ENCODE data around the gene TMEM266.
A peak's percentile ranks its signal among the peaks of the same experiment; 100 is the strongest.

The TMEM266 gene

DNA sequence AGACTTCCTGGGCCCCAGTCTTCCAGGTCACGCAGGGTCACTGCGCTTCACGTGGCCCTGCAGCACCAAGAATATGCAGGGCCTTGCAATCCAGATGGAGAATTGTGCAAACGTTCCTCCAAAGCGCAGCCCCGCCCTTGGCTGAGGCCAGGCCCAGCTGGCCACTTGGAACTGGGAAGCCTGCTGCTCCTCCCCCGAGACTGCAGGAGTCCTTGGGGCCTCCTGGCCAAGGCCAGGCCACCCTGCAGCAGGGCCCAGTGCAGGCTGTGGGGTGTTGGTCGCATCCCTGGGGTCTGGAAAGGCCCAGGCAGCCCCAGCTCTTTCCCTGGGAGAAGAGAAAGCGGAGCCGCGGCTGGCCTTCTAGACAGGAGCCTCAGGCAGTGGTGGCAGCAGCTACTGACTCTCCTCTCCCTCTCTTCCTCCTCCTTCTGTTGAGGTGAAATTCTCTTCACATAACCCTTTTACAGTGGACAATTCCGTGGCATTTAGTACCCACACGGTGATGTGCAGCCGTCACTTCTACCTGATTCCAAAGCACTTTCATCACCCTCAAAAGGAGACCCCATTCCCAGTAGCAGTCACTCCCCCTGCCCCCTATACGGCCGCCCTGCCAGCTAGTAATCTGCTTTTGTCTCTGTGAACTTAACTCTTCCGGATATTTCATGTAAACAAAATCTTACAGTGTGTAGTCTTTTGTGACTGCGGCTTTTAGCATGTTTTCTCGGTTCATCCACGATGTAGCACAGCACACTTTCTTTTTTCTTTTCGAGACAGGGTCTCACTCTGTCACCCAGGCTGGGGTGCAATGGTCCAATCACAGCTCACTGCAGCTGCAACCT lies 103.9 kb downstream of the TMEM266 start:
- DNase-seq, result no peak

DNA sequence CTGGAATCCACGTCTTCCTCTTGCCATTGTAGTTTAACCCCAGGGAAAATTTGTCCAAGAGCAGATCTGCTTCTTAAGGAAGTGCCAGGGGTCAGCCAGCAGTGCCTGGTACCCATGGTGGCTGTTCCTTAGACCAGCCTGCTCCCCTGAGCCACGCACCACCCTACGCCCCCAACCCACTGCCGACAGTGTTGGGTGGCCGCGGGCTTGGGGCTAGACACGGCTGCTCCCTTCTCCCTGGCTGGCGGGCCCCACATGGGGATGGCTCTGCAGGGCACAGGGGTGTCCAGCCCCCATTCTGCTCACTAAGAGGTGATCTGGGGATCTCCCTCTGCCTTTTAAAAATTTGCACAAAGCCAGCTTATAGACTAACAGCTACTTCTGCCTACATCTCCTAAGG lies 104.8 kb downstream of the TMEM266 start:
- no peak for DNase-seq

DNA sequence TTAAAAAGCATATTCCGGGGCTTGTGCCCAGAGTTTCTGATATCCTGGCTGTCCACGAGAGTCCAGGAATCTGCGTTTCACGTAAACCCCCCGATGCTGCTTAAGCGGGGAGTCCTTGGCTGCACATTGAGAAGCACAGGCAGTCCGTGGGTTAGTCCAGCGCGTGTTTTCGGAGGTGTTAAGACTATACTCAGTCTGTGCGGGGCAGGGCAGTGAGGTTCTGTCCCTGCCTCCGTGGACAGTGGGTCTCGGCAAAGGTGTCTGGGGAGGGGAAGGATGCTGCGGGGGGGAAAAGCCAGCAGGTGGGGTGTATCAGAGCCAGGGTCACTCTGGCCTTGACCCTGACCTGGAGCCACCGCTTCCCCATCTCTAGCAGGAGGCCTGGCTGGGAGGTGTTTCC lies 106.2 kb downstream of the TMEM266 start:
- no peak for DNase-seq

DNA sequence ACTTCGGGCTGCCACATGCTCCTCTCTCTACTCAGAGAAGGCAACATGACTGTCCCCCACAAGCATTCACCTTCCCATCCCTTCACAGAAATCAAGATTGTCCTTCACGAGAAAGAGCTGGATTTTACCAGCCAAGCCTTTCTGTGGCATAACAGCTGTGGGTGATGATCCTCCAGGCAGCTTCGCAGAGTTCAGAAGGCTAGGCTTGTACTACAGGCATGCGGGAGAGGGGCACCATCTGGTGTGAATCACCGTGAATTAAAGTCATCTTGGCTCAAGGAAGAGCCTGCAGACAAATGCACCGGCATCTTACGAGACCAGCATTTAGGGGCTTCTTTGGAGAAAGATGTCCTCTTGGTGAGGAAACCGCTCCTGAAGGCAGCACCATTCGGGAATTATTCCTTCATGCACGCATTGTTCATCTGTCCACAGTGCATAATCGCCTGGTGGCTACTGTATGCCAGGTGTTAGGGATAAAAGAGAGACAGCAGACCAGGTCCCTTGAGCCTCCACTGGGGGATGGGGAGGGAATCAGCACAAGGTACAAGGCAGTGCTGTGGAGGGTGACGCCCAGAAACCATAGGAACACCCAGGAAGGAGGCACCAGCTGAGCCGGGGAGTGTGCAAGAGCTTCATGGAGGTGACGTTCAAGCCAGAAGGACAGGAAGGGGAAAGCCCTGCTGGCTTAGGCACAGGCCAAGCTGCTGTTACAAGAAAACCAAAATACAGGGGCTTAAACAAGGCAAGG lies 108.6 kb downstream of the TMEM266 start:
- no peak for DNase-seq

DNA sequence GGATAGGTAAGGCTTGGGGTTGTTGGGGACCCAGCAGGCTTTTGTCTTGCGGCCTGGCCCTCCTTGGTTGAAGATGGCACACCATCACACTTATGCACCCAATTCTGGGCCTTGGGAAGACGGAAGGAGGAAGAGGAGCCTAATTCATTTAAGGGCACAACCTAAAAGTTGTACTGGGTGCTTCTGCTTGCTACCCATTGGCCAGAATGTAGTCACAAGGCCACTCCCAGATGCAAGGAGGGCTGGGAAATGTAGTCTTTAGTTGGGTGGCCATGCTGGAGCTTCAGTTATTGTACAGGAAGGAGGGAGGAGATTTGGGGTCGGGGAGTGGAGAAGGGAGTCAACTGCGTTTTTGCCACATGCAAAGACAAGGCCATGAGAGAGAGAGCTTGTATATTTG lies 109.2 kb downstream of the TMEM266 start:
- no peak for DNase-seq

DNA sequence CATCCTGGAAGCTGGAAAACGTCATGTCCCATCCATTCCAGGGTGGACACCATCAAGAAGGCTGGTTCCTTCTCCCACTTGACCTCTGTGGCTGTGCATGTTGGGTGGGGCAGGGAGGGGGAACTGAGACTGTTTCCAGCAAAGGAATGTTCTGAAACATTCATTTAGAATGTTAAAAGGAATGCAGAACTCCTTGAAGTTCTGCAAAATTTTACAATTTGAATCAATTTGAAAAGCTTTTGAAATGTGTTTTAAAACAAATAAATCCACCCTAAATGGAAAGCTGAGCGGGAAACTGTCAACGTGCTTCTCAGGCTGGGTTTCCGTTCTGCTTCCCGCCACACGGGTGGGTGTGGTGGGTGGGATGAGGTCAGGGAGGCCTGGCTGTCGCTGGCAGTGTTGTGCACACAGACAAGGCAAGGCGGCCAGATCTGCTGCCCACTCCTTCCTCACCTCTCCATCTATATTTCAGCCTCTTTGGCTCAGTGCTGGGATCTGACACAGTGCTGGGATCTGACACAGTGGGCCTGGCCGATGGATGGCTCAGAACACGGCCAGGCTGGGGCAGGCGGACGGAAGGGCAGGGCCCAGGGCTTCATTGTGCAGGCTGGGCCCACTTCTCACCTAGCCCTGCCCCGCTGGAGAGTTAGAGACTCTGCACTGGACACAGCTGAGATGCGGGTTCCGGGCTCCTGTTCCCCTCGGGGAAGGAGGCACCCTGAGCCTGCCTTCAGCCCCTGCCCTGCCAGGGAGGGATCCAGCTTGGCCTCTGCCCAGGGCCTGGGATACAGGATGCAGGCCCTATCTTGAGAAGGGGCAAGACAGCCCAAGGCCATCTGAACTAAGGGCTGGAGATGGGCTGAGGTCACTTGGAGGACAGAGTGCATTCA lies 110.4 kb downstream of the TMEM266 start:
- no peak for DNase-seq

DNA sequence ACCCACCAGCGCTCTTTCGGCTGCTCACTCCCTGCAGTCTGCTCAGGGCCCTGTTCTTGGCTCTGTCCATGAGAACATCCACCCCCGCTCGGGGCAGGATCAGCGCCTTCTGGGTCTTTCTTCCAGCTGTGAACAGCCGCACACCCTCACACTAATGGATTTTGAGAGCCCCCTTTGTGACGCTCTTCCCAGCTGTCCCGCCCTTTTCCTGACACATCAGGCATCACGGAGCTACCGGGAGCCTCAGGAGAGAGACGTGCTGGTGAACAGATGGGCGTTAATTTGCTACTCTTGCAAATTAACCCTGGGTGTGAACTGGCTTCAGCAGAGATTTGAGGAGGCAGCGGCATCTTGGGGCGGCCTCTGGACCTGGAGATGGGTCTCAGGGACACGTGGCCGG lies 113.0 kb downstream of the TMEM266 start:
- DNase-seq, result no peak

DNA sequence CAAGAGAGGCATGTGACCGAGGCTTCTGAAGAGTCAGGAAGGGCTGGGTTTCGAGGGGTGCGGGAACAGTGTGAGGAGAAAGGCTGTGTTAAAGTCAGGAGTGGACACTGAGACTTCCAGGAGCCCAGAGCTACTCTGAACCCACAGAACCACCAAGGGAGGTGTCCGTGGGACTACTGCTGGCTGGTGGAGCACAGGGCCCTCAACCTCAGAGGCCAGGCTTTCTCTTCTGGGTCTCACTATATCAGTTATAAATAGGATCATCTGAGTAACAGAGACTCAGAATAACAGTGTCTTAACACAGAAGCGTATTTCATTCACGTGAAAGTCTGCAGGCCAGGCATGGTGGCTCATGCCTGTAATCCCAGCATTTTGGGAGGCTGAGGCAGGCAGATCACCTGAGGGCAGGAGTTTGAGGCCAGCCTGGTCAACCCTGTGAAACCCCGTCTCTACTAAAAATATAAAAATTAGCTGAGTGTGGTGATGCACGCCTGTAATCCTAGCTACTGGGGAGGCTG lies 113.6 kb downstream of the TMEM266 start:
- no peak for DNase-seq

DNA sequence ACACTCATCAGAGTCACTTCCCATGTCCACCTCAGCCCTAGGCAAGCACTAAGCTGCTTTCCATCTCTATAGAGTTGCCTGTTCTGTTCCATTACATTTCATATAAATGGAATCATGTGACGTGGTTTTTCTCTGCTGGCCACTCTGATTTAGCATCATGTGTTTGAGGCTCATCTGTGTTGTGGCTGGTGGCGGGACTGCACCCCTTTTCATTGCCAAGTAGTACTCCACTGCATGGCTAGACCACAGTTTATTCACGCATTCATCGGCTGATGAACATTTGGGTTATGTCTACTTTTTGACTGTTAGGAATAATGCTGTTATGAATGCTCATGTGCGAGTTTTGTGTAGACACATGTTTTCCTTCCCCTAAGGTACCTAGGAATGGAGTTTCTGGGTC lies 114.9 kb downstream of the TMEM266 start:
- no peak for DNase-seq

DNA sequence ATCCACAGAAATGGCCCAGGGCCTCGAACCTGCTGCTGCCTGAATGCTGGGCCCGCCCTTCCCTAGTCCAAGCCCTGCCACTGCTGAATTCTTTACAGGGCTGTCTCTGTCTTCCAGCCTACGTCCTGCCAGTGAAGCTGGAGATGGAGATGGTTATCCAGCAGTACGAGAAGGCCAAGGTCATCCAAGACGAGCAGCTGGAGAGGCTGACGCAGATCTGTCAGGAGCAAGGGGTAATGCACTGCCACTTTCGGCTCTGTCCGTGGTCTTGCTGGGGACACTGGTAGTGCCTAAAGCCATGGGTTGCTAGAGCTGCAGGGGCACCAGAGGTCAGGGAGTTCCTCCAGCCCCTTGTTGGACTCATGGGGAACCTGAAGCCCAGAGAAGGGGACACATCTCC lies 115.7 kb downstream of the TMEM266 start:
- DNase-seq, result no peak

DNA sequence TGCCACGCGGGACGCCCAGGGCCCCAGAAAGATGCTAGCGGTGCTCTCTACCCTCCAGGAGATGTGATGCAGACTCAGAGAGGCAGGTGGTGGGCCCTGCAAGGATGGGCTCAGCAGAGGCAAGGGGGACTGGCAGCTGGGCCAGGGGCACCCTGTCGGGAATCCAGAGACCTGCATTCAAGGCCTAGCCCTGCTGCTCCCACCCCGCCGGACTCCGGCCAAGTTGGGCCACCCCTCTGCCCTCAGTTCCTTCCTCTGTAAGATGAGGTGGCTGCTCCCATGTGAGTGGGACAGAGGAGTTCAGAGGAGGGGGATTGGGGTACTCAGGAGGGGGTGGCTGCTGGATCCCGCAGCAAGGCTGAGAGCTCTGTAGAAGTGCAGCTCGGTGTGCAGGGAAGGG lies 116.3 kb downstream of the TMEM266 start:
- DNase-seq, result no peak

DNA sequence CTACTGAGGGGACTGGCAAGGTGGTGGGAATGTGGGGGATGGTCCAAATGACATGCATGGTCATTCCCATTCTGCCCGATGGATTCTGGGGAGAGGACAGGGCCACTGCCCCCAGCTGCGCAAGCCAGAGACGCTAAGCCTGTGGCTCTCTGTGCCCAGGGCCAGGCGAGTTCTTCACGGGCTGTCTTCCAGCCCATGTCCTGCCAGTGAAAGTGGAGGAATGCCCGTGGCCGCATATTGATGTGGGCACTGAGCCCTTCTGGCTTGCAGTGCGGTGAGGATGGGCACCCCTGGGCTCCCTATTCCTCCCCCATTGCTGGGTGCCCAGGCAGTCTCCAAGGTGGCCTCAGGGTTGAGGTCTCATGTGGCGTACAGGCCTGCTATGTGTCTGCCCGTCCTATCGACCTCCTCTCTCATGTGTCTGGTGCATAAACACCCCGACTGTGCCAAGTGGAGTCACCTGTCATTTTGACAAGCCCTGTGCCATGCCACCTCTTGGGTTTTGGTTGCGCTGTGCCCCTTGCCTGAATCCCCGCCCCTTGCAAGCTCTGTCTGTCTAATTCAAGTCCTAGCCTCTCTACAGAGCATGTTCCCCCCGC lies 116.8 kb downstream of the TMEM266 start:
- no peak for DNase-seq

DNA sequence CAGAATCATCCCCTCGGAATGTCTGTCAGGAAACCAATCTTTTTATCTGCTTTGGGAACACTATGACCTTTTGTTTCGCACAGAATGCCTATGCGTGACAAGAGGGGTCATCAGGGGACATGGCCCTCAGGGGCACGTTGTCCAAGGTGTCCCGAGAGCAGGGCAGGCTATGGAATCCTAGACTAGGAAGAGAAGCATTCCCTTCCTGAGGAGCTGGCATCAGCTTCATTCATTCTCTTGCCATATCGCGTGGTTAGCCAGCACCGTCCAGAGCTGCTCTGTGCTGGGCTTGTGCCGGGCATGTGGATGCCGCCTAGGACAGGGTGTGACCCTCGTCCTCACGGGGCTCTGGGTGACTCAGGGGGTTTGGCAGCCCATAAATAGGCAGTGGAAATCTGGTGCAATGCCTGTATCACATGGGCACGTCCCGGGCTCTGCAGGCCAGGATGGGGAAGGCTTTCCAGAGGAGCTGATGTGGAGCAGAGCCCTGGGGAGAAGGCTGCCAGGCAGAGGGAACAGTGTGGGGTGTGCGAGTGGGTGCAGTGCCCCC lies 117.8 kb downstream of the TMEM266 start:
- no peak for DNase-seq

DNA sequence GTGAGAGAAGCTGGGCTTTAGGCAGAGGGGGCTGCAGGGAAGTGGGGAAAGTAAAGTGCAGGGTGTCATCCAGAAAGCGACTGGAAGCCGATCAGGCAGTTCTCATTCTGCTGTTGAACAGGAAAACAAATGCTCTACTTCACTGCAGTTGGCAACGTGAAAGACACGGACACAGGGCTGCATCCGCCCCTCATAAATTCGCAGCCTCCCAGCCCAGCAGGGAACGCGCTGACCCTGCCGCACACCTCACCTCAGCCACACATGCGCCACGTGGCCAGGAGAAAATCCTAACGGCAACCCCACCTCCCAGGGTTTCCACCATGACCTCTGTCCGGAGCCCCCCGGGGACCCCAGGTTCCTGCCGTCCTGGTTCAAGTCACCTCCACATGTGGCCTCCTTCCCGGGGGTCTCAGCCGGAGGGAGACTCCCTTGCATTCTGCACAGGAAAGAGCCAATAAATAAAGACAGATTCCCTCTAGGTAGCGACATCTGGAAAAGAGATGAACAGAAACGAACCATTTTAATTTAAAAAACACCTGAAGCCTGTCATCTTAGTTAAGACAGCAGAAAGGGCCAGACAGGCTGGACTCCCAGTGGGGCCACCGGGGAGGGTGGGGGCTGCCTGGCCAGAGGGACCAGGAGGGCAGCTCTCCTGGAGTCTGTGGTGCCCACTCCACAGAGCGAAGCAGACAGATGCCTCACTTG lies 118.7 kb downstream of the TMEM266 start:
- DNase-seq, result no peak

DNA sequence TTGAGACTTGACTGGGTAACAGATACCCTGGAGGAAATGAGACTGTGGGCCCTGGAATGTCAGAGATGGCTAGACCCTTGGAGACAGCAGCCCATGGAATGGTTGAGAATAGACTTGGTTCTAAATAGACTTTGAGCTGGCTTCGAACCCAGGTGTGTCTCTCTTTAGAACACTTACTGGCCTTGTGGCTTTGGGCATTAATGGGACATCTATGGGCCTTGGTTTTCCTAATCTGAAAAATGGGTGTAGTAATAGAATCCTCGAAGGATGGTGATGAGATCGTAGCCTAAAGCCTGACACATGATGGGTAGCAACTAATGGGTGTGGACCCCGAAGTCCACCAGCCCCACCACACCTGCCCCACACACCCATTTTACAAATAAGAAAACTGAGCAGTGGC lies 119.2 kb downstream of the TMEM266 start:
- no peak for DNase-seq

DNA sequence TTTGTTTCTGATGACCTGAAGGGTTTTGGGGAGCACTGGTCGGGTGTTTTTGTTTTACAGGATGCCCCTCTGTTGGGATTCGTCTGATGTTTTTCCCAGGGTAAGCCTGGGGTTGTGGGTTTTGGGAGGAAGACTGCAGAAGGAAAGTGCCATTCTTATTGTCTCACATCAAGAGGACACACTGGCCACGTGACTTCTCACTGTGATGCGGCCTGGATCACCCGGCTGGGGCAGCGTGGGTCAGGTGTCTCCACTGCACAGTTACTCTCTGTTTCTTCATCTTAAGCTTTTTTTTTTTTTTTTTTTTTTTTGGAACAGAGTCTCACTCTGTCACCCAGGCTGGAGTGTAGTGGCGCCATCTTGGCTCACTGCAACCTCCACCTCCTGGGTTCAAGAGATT lies 120.5 kb downstream of the TMEM266 start:
- DNase-seq, result no peak

DNA sequence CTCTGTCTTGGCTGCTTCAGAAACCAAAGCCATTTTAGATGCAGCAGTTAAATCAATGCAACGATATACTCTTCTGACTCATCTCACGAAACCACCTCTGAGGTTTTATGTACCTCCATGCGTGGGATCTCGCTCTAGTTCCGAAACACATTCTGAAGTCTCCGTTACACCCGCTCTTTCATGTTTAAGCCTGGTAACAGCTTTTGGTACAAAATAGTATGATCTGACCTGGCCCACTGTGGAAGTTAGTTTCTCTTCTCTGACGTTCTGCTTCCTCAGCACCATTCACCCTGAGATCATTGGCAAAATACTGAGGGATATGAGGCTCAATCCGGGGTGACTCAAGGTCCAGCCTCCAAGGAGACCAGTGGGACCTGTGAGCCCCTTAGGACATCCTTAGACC lies 121.9 kb downstream of the TMEM266 start:
- peak; percentile 61 for DNase-seq

DNA sequence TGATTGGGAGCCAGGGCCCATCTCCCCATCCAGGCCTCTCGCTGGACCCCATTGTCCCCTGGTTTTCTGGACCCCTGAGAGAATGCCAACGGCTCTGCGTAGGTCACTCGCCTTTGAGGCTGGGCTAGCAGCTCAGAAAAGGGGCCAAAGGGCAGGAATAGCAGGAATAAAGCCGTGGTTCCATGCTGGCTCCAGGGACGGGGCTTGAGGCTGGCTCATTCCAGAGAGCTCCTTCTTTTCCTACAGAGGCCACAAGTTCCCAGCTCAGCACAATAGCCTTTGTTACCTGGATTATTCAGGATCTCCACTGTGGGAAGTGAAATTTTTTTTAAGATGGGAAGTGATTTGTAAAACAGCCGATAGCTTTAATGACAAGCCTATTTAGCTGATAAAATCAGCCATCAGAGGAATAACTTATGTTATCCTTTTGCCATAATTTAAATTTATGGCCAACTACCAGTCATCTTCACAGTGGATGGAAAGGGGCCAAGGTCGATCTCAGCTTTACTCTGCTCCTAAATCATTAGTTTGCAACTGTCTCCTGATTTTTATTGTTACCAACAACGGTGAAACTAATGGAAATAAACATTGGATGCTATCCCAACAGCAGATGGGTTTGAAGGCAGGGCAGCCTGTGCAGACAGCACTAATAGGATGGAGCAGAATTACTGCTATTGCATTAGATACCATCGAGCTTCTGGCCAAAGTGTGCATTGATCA lies 124.3 kb downstream of the TMEM266 start:
- DNase-seq, result no peak

DNA sequence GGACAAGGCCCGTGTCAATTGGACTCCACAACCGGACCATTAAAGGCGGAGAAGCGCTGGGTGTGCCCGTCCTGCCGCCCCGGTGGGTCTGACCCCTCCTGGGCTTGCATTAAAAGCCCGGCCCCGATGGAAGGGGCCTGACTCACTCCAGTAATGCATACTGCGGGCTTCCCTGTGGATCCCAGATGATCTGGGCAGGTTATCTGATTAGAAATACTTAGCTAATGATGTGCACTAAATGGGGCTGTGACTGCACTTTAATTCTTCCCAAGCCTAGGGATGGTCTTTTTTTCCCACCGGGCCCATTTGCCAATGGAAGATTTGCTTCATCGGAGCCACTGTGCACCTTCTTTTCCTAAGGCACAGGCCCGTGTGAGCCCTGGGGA lies 124.9 kb downstream of the TMEM266 start:
- no peak for DNase-seq

DNA sequence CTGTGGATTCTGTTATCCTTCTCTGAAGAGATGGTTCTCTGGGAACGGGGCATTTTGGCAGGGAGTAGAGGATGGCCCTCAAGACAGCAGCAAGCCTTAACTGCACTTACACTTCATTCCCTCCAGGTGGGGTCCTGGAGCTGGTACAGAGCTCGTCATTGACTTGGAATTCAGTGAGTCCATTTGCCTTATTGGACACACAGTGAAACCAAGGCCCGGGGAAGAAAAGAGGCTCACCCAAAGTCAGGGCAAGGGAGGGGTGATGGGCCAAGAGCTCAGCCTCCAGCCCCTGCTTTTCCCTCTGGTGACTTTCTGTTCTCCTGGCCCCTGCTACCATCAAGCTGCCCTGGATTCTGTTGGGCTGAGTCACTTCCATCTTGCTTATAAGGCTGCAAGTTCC lies 125.9 kb downstream of the TMEM266 start:
- peak; percentile 36 for DNase-seq

DNA sequence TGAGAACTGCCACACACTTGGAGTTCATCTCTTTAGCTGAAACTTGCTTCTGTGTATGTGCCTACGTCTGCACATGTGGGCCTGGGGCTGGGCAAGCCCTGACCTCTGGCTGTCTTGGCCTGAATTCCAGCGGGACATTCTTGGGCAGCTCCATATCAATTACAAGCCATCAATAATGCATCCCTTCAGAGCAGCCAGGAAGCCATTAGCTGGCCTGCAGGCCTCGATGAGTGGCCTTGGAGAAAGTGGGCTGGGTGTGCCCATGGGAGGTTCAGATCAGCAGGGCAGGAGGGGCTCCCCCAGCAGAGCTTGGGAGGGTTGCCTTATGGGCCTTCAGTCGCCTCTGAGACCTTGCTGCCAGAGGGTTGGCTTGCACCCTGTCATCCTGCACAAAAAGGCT lies 127.4 kb downstream of the TMEM266 start:
- no peak for DNase-seq

Measured in activated CD4-positive, alpha-beta T cell treated with anti-CD3 and anti-CD28 coated beads for 48 hours (primary cell).